Activated naive CD4-positive, alpha-beta T cell treated with anti-CD3 and anti-CD28 coated beads, Interleukin-2, amount 50 U/mL, for 24 hours (primary cell): ENCODE results near the gene INVS.
"Not testable (repeated sequence)": the region's sequence is repeated elsewhere in the genome, so short reads cannot be mapped to it uniquely, and the experiment has no call there.

Experiments
- H3K27ac Mint-ChIP-seq: one replicate; pipeline ENCODE4 v1.8.0; 2021; ENCODE audit warnings: mild to moderate bottlenecking, mixed read lengths
- H3K27me3 Mint-ChIP-seq: one replicate; pipeline ENCODE4 v1.8.0; 2021; ENCODE audit warnings: mixed read lengths
- H3K36me3 Mint-ChIP-seq: one replicate; pipeline ENCODE4 v1.8.0; 2021; ENCODE audit warnings: mixed read lengths
- H3K4me1 Mint-ChIP-seq: one replicate; pipeline ENCODE4 v1.8.0; 2021; ENCODE audit warnings: mixed read lengths
- H3K4me3 Mint-ChIP-seq: one replicate; pipeline ENCODE4 v1.8.0; 2021; ENCODE audit warnings: mild to moderate bottlenecking, mixed read lengths
- H3K9me3 Mint-ChIP-seq: one replicate; pipeline ENCODE4 v1.8.0; 2021; ENCODE audit warnings: mixed read lengths

The INVS gene

GRCh38 chr9:100322954-100323536 is 224.0 kb downstream of the INVS start:
- Mint-ChIP-seq H3K27me3 (no peaks in the 10 kb centered on the region), H3K36me3 (peaks cover 14% of the 10 kb centered on the region), H3K4me3 (no peak overlapping the region), H3K9me3 (no peaks in the 10 kb centered on the region), H3K4me1 (peaks cover 26% of the 10 kb centered on the region), H3K27ac (no peak overlapping the region)

GRCh38 chr9:100324594-100325200 is 225.7 kb downstream of the INVS start:
- Mint-ChIP-seq H3K9me3 (no peaks in the 10 kb centered on the region), H3K27me3 (no peaks in the 10 kb centered on the region), H3K36me3 (peaks cover 13% of the 10 kb centered on the region), H3K4me1 (peaks cover 33% of the 10 kb centered on the region), H3K27ac (peak overlapping the region; percentile 35), H3K4me3 (no peak overlapping the region)

- not testable (repeated sequence) for H3K27ac Mint-ChIP-seq, H3K27me3 Mint-ChIP-seq, H3K4me3 Mint-ChIP-seq, H3K9me3 Mint-ChIP-seq
- Mint-ChIP-seq H3K36me3 (peaks cover 22% of the 10 kb centered on the region), H3K4me1 (peaks cover 40% of the 10 kb centered on the region)
Measured at GRCh38 chr9:100338736-100339135, 239.7 kb downstream of the INVS start.

GRCh38 chr9:100340224-100340623 is 241.2 kb downstream of the INVS start:
- Mint-ChIP-seq H3K27ac (no peak overlapping the region), H3K9me3 (no peaks in the 10 kb centered on the region), H3K36me3 (peaks cover 22% of the 10 kb centered on the region), H3K4me1 (peaks cover 38% of the 10 kb centered on the region), H3K4me3 (no peak overlapping the region), H3K27me3 (no peaks in the 10 kb centered on the region)

- H3K36me3 Mint-ChIP-seq = peaks cover 27% of the 10 kb centered on the region
- no peak overlapping the region for H3K27ac Mint-ChIP-seq
- H3K9me3 Mint-ChIP-seq = no peaks in the 10 kb centered on the region
- H3K4me3 Mint-ChIP-seq = no peak overlapping the region
- peaks cover 41% of the 10 kb centered on the region for H3K4me1 Mint-ChIP-seq
- no peaks in the 10 kb centered on the region for H3K27me3 Mint-ChIP-seq
Measured at GRCh38 chr9:100341889-100342288, 242.8 kb downstream of the INVS start.

- no peak overlapping the region for H3K27ac Mint-ChIP-seq
- H3K27me3 Mint-ChIP-seq = no peaks in the 10 kb centered on the region
- H3K4me1 Mint-ChIP-seq = peaks cover 61% of the 10 kb centered on the region
- peaks cover 11% of the 10 kb centered on the region for H3K36me3 Mint-ChIP-seq
- H3K4me3 Mint-ChIP-seq = no peak overlapping the region
- no peaks in the 10 kb centered on the region for H3K9me3 Mint-ChIP-seq
Measured at GRCh38 chr9:100346836-100347235, 247.8 kb downstream of the INVS start.

GRCh38 chr9:100350188-100350587 is 251.1 kb downstream of the INVS start:
- Mint-ChIP-seq H3K4me3 (peak overlapping the region; percentile 57), H3K9me3 (no peaks in the 10 kb centered on the region), H3K4me1 (peaks cover 71% of the 10 kb centered on the region), H3K27ac (no peak overlapping the region), H3K27me3 (no peaks in the 10 kb centered on the region), H3K36me3 (peaks cover 8% of the 10 kb centered on the region)
